AG08396 (cell line): Measurements from ENCODE around the gene XAGE1A.
"Not testable (repeated sequence)": the region's sequence is repeated elsewhere in the genome, so short reads cannot be mapped to it uniquely, and the experiment has no call there.

Source experiments
- DNase-seq: peaks from one replicate; pipeline ENCODE4 v3.0.0; 2012; ENCODE audit warnings: low spot score, mixed read lengths

The XAGE1A gene, protein sequence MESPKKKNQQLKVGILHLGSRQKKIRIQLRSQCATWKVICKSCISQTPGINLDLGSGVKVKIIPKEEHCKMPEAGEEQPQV

DNA sequence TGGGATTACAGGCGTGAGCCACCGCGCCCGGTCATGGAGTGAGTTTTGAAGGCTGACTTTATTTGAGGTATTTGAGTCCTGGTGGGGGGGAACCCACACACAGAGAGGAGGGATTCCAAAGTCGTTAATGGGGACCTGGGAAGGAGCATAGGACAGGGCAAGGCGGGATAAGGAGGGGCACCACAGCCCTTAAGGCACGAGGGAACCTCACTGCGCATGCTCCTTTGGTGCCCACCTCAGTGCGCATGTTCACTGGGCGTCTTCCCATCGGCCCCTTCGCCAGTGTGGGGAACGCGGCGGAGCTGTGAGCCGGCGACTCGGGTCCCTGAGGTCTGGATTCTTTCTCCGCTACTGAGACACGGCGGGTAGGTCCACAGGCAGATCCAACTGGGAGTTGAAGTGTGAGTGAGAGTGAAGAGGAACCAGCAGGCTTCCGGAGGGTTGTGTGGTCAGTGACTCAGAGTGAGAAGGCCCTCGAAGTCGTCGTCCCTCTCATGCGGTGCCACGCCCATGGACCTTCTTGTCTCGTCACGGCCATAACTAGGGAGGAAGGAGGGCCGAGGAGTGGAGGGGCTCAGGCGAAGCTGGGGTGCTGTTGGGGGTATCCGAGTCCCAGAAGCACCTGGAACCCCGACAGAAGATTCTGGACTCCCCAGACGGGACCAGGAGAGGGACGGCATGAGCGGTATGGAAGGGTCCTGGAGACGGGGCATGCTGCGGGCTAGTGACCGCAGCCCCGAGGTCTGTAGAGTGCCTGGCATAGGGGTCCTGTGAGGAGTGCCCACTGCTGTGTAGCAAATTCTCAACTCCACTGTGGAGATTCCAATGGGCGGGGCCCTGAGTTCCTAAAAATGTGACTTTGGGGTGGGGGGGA, at the start of gene XAGE1A:
TSS of gene XAGE1A (plus strand) at position 264 of the 874 bp plus-strand sequence. CDS start 1,554 bp downstream, outside the sequence.
- DNase-seq: not testable (repeated sequence)

DNA sequence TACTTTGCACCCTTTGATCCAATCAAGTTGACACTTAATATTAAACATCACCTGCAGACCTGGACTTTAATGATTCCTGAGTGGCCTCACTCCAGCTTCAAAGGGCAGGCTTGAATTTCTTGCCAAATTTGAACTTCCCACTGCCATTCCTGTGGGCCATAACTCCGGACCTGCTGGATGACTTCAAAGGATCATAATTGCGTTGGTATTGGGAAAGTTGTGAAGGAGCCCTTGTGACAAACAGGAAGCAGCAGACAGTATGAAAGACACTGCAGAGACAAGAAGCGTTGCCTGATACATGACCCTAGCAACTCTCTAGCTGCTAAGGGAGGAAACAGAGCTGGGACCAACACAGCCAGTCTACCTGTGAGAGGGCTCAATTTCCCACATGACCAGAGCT, 43.6 kb upstream of the XAGE1A start:
- not testable (repeated sequence) for DNase-seq

- DNase-seq: not testable (repeated sequence)
Measured at GRCh38 chrX:52471301-52471700, 24.3 kb upstream of the XAGE1A start.

GRCh38 chrX:52496419-52496772, 788 bp downstream of the XAGE1A start:
- DNase-seq: not testable (repeated sequence)

GRCh38 chrX:52501362-52501761, 5.8 kb downstream of the XAGE1A start:
- not testable (repeated sequence) for DNase-seq

DNA sequence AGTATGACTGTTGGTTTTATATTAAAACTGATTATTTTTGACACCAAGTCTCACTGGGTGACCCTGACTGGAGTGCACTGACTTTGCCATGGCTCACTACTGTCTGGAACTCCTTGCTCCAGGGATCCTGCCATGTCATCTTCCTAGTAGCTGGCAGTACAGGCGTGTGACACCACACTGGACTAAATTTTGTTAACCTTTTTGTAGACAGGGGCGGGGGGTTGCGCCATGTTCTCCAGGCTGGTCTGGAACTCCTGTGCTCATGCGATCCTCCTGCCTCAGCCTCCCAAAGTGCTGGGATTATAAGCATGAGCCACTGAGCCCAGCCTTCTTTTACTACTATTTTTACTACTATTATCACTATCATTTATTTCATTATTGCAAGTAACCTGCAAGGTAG, 8.9 kb downstream of the XAGE1A start:
- DNase-seq: no peak

DNA sequence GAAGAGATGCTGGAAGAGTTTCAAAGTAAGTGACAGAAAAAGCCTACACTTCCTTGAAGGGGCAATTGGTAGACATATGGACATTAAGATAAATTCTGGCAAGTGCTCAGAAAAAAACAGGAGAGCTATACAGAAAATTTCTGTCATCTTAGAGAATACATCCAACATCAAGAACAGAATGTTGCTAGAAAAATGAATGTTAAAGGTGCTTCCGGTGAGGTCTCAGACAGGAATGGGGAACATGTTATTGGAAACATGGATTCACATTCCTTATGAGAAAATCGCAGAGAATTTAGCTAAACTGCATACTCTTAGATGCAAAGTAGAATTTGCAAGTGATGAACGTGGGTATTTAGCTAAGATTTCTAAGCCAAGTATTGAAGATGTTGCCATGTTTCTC, 11.7 kb downstream of the XAGE1A start:
- no peak for DNase-seq

DNA sequence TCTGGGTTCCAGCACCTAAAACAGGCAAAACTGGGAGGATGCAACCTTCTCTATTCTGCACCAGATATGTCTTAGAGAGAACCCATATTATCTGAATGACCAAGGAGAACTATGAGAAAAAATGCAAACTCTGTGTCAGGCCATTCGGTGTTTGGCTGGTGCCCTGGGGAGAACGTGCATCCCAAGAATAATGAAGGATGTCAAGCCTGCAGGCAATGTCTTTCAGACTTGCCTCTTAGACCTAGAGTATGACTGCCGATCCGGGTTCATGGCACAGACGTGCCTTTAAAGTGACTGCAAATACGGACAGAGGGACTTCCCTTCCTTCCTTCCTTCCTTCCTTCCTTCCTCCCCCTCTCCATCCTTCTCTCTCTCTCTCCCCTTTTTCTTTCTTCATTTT, 14.3 kb downstream of the XAGE1A start:
- DNase-seq: no peak

DNA sequence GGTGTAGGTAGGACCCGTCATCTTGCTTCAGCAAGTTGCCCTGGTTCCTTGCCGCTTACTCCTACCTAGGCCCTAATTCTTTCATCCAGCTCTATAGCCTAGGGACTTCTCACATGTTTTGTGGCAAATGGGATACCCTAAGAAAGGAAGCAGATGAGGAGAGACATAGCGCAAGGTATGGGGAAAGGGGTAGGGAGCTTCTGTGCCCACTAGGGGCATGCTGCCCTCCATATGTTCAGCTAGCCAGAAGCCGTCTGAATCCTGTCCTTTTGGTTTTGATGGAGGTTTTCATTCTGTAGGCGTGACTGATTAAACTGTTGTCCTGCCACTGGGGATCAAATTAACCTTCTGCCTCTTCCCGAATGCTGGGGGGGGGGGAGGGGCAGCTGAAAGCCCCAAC, 15.5 kb downstream of the XAGE1A start:
- DNase-seq: not testable (repeated sequence)

- DNase-seq: not testable (repeated sequence)
Measured at GRCh38 chrX:52516110-52516986, 20.7 kb downstream of the XAGE1A start.

- DNase-seq: not testable (repeated sequence)
Measured at GRCh38 chrX:52516987-52517325, 21.3 kb downstream of the XAGE1A start, which contains the start of gene XAGE1B. Gene XAGE1B, minus strand, starts transcription at chrX:52517063. Its CDS starts 1,536 bp downstream, at chrX:52515527.

- DNase-seq: not testable (repeated sequence)
Measured at GRCh38 chrX:52541051-52541450, 45.4 kb downstream of the XAGE1A start.

- no peak for DNase-seq
Measured at GRCh38 chrX:52542311-52542710, 46.7 kb downstream of the XAGE1A start.

- no peak for DNase-seq
Measured at GRCh38 chrX:52544147-52544840, 48.7 kb downstream of the XAGE1A start.

- not testable (repeated sequence) for DNase-seq
Measured at GRCh38 chrX:52548769-52549168, 53.2 kb downstream of the XAGE1A start.
